ENCODE data around the gene RNF7. TPM values are rescaled to one million over a fixed set of nuclear protein-coding genes. Genes with fewer than 3 reads are reported as not detected.
A peak's percentile ranks its signal among the peaks of the same experiment; 100 is the strongest.

Gene RNF7
- total RNA-seq, 4 donors from 2014 or later, result 59.2 to 91.8 (median 70.7) TPM

- H3K4me3 ChIP-seq, result no peak overlapping the region
- H3K36me3 ChIP-seq, result no peaks in the 10 kb centered on the region
- no peak for DNase-seq
- intact Hi-C loops (cut with DNase I; ENCODE audit: low total_unique reads), result no loop called here
- H3K9me3 ChIP-seq, result no peaks in the 10 kb centered on the region
- H3K27ac ChIP-seq, result no peak overlapping the region
- no peaks in the 10 kb centered on the region for H3K4me1 ChIP-seq
- TF ChIP-seq POLR2A (IDR thresholded peaks at IDR 0.05) (no peak), CTCF (IDR thresholded peaks at IDR 0.05) (no peak)
- H3K27me3 ChIP-seq, result no peaks in the 10 kb centered on the region
Measured at GRCh38 chr3:141724186-141724585, 13.9 kb upstream of the RNF7 start.

DNA sequence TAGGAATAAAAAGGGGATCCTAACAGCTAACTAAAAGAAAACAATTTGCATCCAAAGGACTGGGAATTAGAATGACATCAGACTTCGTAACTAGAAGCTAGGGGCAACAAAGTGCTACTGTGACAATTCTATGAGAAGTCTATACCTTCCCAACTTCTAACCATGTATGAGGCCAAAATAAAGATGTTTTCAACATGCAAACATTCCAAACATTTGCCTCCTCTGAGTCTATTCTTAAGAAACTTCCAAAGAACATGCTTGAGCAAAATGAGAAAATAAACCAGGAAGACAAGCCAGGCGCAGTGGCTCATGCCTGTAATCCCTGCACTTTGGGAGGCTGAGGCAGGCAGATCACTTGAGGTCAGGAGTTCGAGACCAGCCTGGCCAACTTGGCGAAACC is 13.1 kb upstream of the RNF7 start:
- Histone ChIP-seq H3K27me3 (no peaks in the 10 kb centered on the region), H3K36me3 (no peaks in the 10 kb centered on the region), H3K27ac (peak overlapping the region in 1 of 2 donors; percentile 27), H3K4me3 (no peak overlapping the region), H3K4me1 (no peaks in the 10 kb centered on the region), H3K9me3 (no peaks in the 10 kb centered on the region)
- intact Hi-C loops (cut with DNase I; ENCODE audit: low total_unique reads), result no loop called here
- DNase-seq, result no peak
- TF ChIP-seq CTCF (IDR thresholded peaks at IDR 0.05) (no peak), POLR2A (IDR thresholded peaks at IDR 0.05) (no peak)

GRCh38 chr3:141726483-141726882 is 11.6 kb upstream of the RNF7 start:
- Histone ChIP-seq H3K36me3 (no peaks in the 10 kb centered on the region), H3K27ac (no peak overlapping the region), H3K9me3 (no peaks in the 10 kb centered on the region), H3K27me3 (no peaks in the 10 kb centered on the region), H3K4me1 (no peaks in the 10 kb centered on the region), H3K4me3 (no peak overlapping the region)
- intact Hi-C loops (cut with DNase I; ENCODE audit: low total_unique reads), result no loop called here
- DNase-seq, result no peak
- TF ChIP-seq CTCF (IDR thresholded peaks at IDR 0.05) (no peak), POLR2A (IDR thresholded peaks at IDR 0.05) (no peak)

DNA sequence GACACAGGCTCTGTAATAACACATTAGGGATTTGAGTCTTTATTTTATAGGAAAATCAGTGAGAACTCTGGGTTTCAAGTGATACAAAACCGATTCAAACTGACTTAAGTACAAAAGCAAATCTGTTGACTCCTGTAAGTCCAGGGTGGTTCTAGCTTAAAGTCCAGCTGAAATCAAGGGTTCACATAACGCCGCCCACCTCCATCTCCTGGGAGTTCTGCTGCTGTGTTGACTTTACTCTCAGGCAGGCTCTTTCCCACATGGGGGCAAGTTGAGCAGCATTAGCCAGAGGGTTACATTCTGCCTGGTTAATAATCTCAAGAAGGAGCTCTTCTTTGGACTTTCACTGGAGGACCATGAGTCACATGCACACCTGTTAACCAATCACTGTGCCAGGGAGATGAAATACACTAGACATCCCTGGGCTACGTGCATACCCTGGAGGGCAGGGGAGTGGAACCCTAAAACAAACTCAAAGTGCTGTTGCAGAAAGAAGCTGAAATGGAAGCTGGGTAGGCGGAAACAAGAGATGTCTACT is 9.7 kb upstream of the RNF7 start:
- H3K27me3 ChIP-seq, result no peaks in the 10 kb centered on the region
- TF ChIP-seq CTCF (IDR thresholded peaks at IDR 0.05) (no peak), POLR2A (IDR thresholded peaks at IDR 0.05) (no peak)
- no peak overlapping the region for H3K27ac ChIP-seq
- DNase-seq, result no peak
- H3K4me3 ChIP-seq, result no peak overlapping the region
- intact Hi-C loops (cut with DNase I; ENCODE audit: low total_unique reads), result no loop called here
- H3K4me1 ChIP-seq, result no peaks in the 10 kb centered on the region
- no peaks in the 10 kb centered on the region for H3K36me3 ChIP-seq
- no peaks in the 10 kb centered on the region for H3K9me3 ChIP-seq

GRCh38 chr3:141729240-141729639 is 8.9 kb upstream of the RNF7 start:
- H3K27me3 ChIP-seq, result no peaks in the 10 kb centered on the region
- intact Hi-C loops (cut with DNase I; ENCODE audit: low total_unique reads), result no loop called here
- H3K27ac ChIP-seq, result no peak overlapping the region

More at GRCh38 chr3:141729240-141729639, 8.9 kb upstream of the RNF7 start:
- Histone ChIP-seq H3K4me3 (no peak overlapping the region), H3K9me3 (no peaks in the 10 kb centered on the region), H3K36me3 (no peaks in the 10 kb centered on the region), H3K4me1 (no peaks in the 10 kb centered on the region)
- no peak for DNase-seq
- no peak for TF ChIP-seq CTCF (IDR thresholded peaks at IDR 0.05)
- TF ChIP-seq POLR2A (IDR thresholded peaks at IDR 0.05), result no peak
